Adrenal gland (tissue), 5 donors: ENCODE measurements around the gene TMEM108.

ENCODE experiments used
- CTCF ChIP-seq, 6 experiments: fragments of 450-650 bp in 4 of 6; fragments of 200-600 bp in 2 of 6; sonication (generic) in 1 of 6; IDR thresholded peaks; 1 replicate in 5 of 6; 2 replicates in 1 of 6; pipeline versions ENCODE4 v1.5.1 to v1.8.0; 2016 to 2021; ENCODE audit warnings: antibody characterized with exemption in 6 of 6, mild to moderate bottlenecking in 2 of 6, moderate library complexity in 1 of 6
- POLR2A ChIP-seq, 2 donors: fragments of 450-650 bp; IDR thresholded peaks; one replicate each; pipeline ENCODE4 v1.6.1; 2017; ENCODE audit warnings: antibody characterized with exemption in 2 of 2, mild to moderate bottlenecking in 2 of 2, moderate library complexity in 1 of 2
- donor health status: DM: no; HTN: no; CAD: no.

GRCh38 chr3:133112666-133113065, 74.5 kb downstream of the TMEM108 start:
- TF ChIP-seq CTCF (IDR thresholded peaks at IDR 0.05) = no peak
- TF ChIP-seq POLR2A (IDR thresholded peaks at IDR 0.05) = no peak
